H1 (cell line): Measurements from ENCODE around the gene TBL1Y. TPM values are rescaled to one million over a fixed set of nuclear protein-coding genes. Genes with fewer than 3 reads are reported as not detected.

Experiments used
- CTCF ChIA-PET: fragments of 300-600 bp; sonication (Branson Sonifier 250); formaldehyde crosslinking; loops from one replicate; lab custom pipeline; 2021; ENCODE audit not compliant: partially characterized antibody; lab: Charles Lee
- POLR2A ChIA-PET: fragments of 300-600 bp; sonication (Branson Sonifier 250); formaldehyde crosslinking; loops from one replicate; lab custom pipeline; 2021; ENCODE audit warnings: inconsistent platforms; ENCODE audit not compliant: partially characterized antibody; lab: Charles Lee
- DNase-seq, 2 experiments: peaks; one replicate each; pipeline versions ENCODE4 v3.0.0 to v3.0.0-alpha.2; 2010 to 2022; ENCODE audit warnings: low spot score in 2 of 2, low read depth in 1 of 2, mixed read lengths in 1 of 2
- FAIRE-seq: peaks from 2 replicates; lab custom pipeline; 2011; peaks lifted over from hg19 to GRCh38; lab: Jason Lieb, UNC
- H2AFZ ChIP-seq: 2 replicates; pipeline ENCODE4 v1.8.1; 2012; ENCODE audit warnings: low read length, inconsistent platforms
- H2AK5ac ChIP-seq: 2 replicates; pipeline ENCODE4 v1.6.1; 2013; ENCODE audit warnings: low read depth, low read length
- H2BK120ac ChIP-seq: replicated peaks from 2 replicates; pipeline ENCODE3; 2013; ENCODE audit warnings: low read depth, low read length, inconsistent platforms
- H2BK12ac ChIP-seq: 2 replicates; pipeline ENCODE4 v1.6.1; 2013; ENCODE audit warnings: low read depth, low read length
- H2BK15ac ChIP-seq: 2 replicates; pipeline ENCODE4 v1.6.1; 2013; ENCODE audit warnings: low read length
- H2BK20ac ChIP-seq: 2 replicates; pipeline ENCODE4 v1.6.1; 2013; ENCODE audit warnings: low read length
- H2BK5ac ChIP-seq: 2 replicates; pipeline ENCODE4 v1.6.1; 2013; ENCODE audit warnings: low read depth, low read length
- H3K14ac ChIP-seq: 2 replicates; pipeline ENCODE4 v1.6.1; 2013; ENCODE audit warnings: inconsistent platforms; ENCODE audit not compliant: insufficient read length
- H3K18ac ChIP-seq: 2 replicates; pipeline ENCODE4 v1.6.1; 2013; ENCODE audit warnings: low read length; ENCODE audit errors: extremely low read depth
- H3K23ac ChIP-seq: 2 replicates; pipeline ENCODE4 v1.6.1; 2013; ENCODE audit warnings: inconsistent platforms; ENCODE audit not compliant: insufficient read length
- H3K23me2 ChIP-seq: 2 replicates; pipeline ENCODE4 v1.6.1; 2013; ENCODE audit warnings: low read depth, low read length
- H3K27ac ChIP-seq: 2 replicates; pipeline ENCODE4 v1.6.1; 2011; ENCODE audit warnings: low read depth, low read length, inconsistent platforms
- H3K27me3 ChIP-seq, 4 experiments: replicated peaks in 1 of 4; 1 replicate in 1 of 4; 2 replicates in 3 of 4; pipeline versions ENCODE4 v1.6.1 to v1.8.1; 2011 to 2013; ENCODE audit warnings: low read length in 3 of 4, mild to moderate bottlenecking in 3 of 4, inconsistent platforms in 2 of 4, mixed read lengths in 2 of 4, moderate library complexity in 1 of 4; ENCODE audit not compliant: control insufficient read depth in 3 of 4, insufficient read depth in 3 of 4; ENCODE audit errors: extremely low read depth in 1 of 4
- H3K36me3 ChIP-seq, 4 experiments: 2 replicates each; pipeline versions ENCODE4 v1.6.1 to v1.8.1; 2011 to 2013; ENCODE audit warnings: mild to moderate bottlenecking in 4 of 4, low read length in 3 of 4, moderate library complexity in 2 of 4, control low read depth in 1 of 4, inconsistent platforms in 1 of 4; ENCODE audit not compliant: insufficient read depth in 4 of 4, control insufficient read depth in 2 of 4
- H3K4ac ChIP-seq: replicated peaks from 2 replicates; pipeline ENCODE3; 2013; ENCODE audit warnings: low read length, low read depth, mixed read lengths, inconsistent platforms; ENCODE audit not compliant: insufficient read length
- H3K4me1 ChIP-seq, 4 experiments: replicated peaks in 1 of 4; 1 replicate in 1 of 4; 2 replicates in 3 of 4; pipeline versions ENCODE4 v1.6.1 to v1.8.1; 2011 to 2013; ENCODE audit warnings: low read length in 3 of 4, inconsistent platforms in 2 of 4, mixed read lengths in 1 of 4; ENCODE audit not compliant: insufficient read depth in 4 of 4, control insufficient read depth in 3 of 4
- H3K4me2 ChIP-seq, 2 experiments: 2 replicates each; pipeline versions ENCODE4 v1.6.1 to v1.8.1; 2011 to 2013; ENCODE audit warnings: low read depth in 2 of 2, low read length in 2 of 2, control low read depth in 1 of 2, inconsistent platforms in 1 of 2, mild to moderate bottlenecking in 1 of 2; ENCODE audit not compliant: insufficient read depth in 1 of 2
- H3K4me3 ChIP-seq, 4 experiments: fragments of 200-600, 300-600 bp in 1 of 4; sonication (generic), shearing (Covaris generic), sonication (Bioruptor Twin) in 1 of 4; 2 replicates each; pipeline versions ENCODE4 v1.5.1 to v1.8.1; 2011 to 2016; ENCODE audit warnings: low read length in 4 of 4, low read depth in 3 of 4, control low read depth in 2 of 4, inconsistent platforms in 2 of 4, mild to moderate bottlenecking in 2 of 4, mixed read lengths in 1 of 4, moderate library complexity in 1 of 4; ENCODE audit not compliant: insufficient read depth in 2 of 4; ENCODE audit errors: extremely low read depth in 1 of 4
- H3K56ac ChIP-seq: replicated peaks from 2 replicates; pipeline ENCODE3; 2013; ENCODE audit warnings: low read depth, mild to moderate bottlenecking, mixed read lengths, low read length, inconsistent platforms; ENCODE audit not compliant: insufficient read length
- H3K79me1 ChIP-seq: 2 replicates; pipeline ENCODE4 v1.6.1; 2013; ENCODE audit warnings: low read depth, low read length, control low read depth
- H3K79me2 ChIP-seq, 2 experiments: 2 replicates each; pipeline versions ENCODE4 v1.6.1 to v1.8.1; 2012 to 2013; ENCODE audit warnings: low read length in 2 of 2, mild to moderate bottlenecking in 2 of 2, inconsistent platforms in 1 of 2; ENCODE audit not compliant: insufficient read depth in 2 of 2, control insufficient read depth in 1 of 2
- H3K9ac ChIP-seq, 4 experiments: replicated peaks in 1 of 4; 1 replicate in 1 of 4; 2 replicates in 3 of 4; pipeline versions ENCODE4 v1.6.1 to v1.8.1; 2011 to 2013; ENCODE audit warnings: low read depth in 3 of 4, low read length in 3 of 4, control low read depth in 2 of 4, mild to moderate bottlenecking in 2 of 4, moderate library complexity in 2 of 4, inconsistent platforms in 1 of 4; ENCODE audit errors: extremely low read depth in 1 of 4
- H3K9me3 ChIP-seq, 2 experiments: 2 replicates each; pipeline versions ENCODE4 v1.6.1 to v1.8.1; 2012 to 2013; ENCODE audit warnings: mild to moderate bottlenecking in 2 of 2, moderate library complexity in 2 of 2, control low read depth in 1 of 2, inconsistent platforms in 1 of 2, low read depth in 1 of 2, low read length in 1 of 2, mixed read lengths in 1 of 2; ENCODE audit not compliant: insufficient read depth in 2 of 2
- H4K20me1 ChIP-seq, 2 experiments: replicated peaks in 1 of 2; 2 replicates each; pipeline versions ENCODE3 to v1.8.1; 2011 to 2013; ENCODE audit warnings: inconsistent platforms in 2 of 2, low read length in 2 of 2, mild to moderate bottlenecking in 1 of 2; ENCODE audit not compliant: insufficient read depth in 2 of 2, control insufficient read depth in 1 of 2
- H4K5ac ChIP-seq: 2 replicates; pipeline ENCODE4 v1.6.1; 2013; ENCODE audit warnings: low read length, low read depth, mixed read lengths, inconsistent platforms; ENCODE audit not compliant: insufficient read length
- H4K8ac ChIP-seq: 2 replicates; pipeline ENCODE4 v1.8.0; 2013; ENCODE audit warnings: mild to moderate bottlenecking, moderate library complexity, low read length, inconsistent platforms; ENCODE audit not compliant: insufficient read depth; ENCODE audit errors: extremely low read depth
- H4K91ac ChIP-seq: replicated peaks from 2 replicates; pipeline ENCODE3; 2013; ENCODE audit warnings: low read length, mixed read lengths, inconsistent platforms; ENCODE audit not compliant: insufficient read length
- BACH1 ChIP-seq: IDR thresholded peaks from 2 replicates; pipeline ENCODE4 v1.6.1; 2012; ENCODE audit warnings: low read length, improper control_type of control experiment
- CHD2 ChIP-seq: IDR thresholded peaks from 2 replicates; pipeline ENCODE4 v1.6.1; 2012; ENCODE audit warnings: low read length, improper control_type of control experiment
- CTCF ChIP-seq, 3 experiments: IDR thresholded peaks; 1 replicate in 2 of 3; 2 replicates in 1 of 3; pipeline versions ENCODE4 v1.5.1 to v1.6.1; 2011; ENCODE audit warnings: low read length in 3 of 3, mild to moderate bottlenecking in 3 of 3, inconsistent platforms in 2 of 3, low read depth in 1 of 3, moderate library complexity in 1 of 3; ENCODE audit not compliant: insufficient read depth in 1 of 3; ENCODE audit errors: control extremely low read depth in 1 of 3
- GTF2F1 ChIP-seq: IDR thresholded peaks from 2 replicates; pipeline ENCODE4 v1.6.1; 2012; ENCODE audit warnings: low read depth, low read length, improper control_type of control experiment, borderline replicate concordance
- HDAC6 ChIP-seq: IDR thresholded peaks from one replicate; pipeline ENCODE4 v1.7.1; 2012; ENCODE audit warnings: low read depth, mild to moderate bottlenecking, inconsistent platforms, low read length, moderate library complexity
- JUN ChIP-seq: IDR thresholded peaks from 2 replicates; pipeline ENCODE4 v1.6.1; 2011; ENCODE audit warnings: low read depth, mild to moderate bottlenecking, improper control_type of control experiment, low read length
- RBBP5 ChIP-seq: IDR thresholded peaks from 2 replicates; pipeline ENCODE4 v1.7.1; 2012; ENCODE audit warnings: low read depth, mild to moderate bottlenecking, inconsistent platforms, low read length, moderate library complexity, borderline replicate concordance
- TAF1 ChIP-seq: IDR thresholded peaks from 2 replicates; pipeline ENCODE4 v1.6.1; 2011; ENCODE audit warnings: mild to moderate bottlenecking, low read depth, low read length
- TAF7 ChIP-seq: optimal IDR thresholded peaks from 2 replicates; pipeline ENCODE3; 2011; ENCODE audit warnings: low read depth, mild to moderate bottlenecking, inconsistent platforms, low read length, moderate library complexity, borderline replicate concordance
- TEAD4 ChIP-seq: IDR thresholded peaks from 2 replicates; pipeline ENCODE4 v1.6.1; 2012; ENCODE audit warnings: low read depth, low read length, inconsistent platforms, mixed read lengths
- polyA plus RNA-seq, 7 experiments: library from polyadenylated mRNA; depleted of rRNA in 3 of 7; stranded (reverse) in 5 of 7; unstranded in 2 of 7; fragments of >200 nt in 5 of 7; fragments of 200-250 nt in 2 of 7; gene quantifications; 1 replicate in 5 of 7; 2 replicates in 1 of 7; 4 replicates in 1 of 7; pipeline versions ENCODE4 v1.2.1 to v1.2.3, GENCODE V29; 2011 to 2013; ENCODE audit warnings: missing spikeins in 2 of 7, mixed read lengths in 2 of 7
- total RNA-seq: library from RNA; stranded (reverse); fragmentation: NEBNext Ultra II Directional; extraction: Animal tissue kit (Norgen Biotek cat#: 25700); gene quantifications from 2 replicates; pipeline ENCODE4 v1.2.1, GENCODE V29; 2021
- TF ChIP-seq, protein P1 (sequence below): IDR thresholded peaks from 2 replicates; pipeline ENCODE4 v1.6.1; 2012; ENCODE audit warnings: low read length, inconsistent platforms

Gene TBL1Y
- total and polyA plus RNA-seq, 2 of the 8 experiments (the other 6 are each of a cell fraction or from before 2014, with no cell fraction given) = 2.5 to 4.2 TPM

DNA sequence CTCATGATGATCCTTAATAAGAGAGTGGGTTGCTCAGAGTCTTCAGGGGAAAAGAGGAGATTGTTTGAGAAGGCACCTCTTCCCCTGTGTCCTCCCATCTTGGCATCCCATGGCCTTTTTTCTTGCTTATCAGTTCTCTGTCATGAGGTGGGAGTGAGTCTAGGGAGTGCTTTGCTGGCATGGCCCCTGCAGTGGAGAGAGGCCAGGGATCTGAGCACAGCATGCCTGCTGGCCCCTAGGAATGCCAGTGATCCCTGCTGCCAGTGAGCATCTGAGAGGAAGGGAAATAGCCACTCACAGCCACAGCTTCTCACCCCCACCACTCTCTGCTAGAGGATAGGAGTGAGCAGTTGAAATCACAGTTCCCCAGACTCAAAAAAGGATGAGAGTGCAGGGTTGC, 168.2 kb downstream of the TBL1Y start:
- no peak overlapping the region for H3K4ac ChIP-seq
- TF ChIP-seq TAF1 (no peak), HDAC6 (no peak), GTF2F1 (no peak), CTCF (IDR thresholded peaks at IDR 0.05; ENCODE audit: control extremely low read depth in 1 of 3, insufficient read depth in 1 of 3, low read depth in 1 of 3, low read length in 3 of 3) (no peak), CHD2 (no peak), TEAD4 (no peak), RBBP5 (no peak), JUN (no peak), BACH1 (no peak), TAF7 (no peak)
- TF ChIP-seq, protein P1, sequence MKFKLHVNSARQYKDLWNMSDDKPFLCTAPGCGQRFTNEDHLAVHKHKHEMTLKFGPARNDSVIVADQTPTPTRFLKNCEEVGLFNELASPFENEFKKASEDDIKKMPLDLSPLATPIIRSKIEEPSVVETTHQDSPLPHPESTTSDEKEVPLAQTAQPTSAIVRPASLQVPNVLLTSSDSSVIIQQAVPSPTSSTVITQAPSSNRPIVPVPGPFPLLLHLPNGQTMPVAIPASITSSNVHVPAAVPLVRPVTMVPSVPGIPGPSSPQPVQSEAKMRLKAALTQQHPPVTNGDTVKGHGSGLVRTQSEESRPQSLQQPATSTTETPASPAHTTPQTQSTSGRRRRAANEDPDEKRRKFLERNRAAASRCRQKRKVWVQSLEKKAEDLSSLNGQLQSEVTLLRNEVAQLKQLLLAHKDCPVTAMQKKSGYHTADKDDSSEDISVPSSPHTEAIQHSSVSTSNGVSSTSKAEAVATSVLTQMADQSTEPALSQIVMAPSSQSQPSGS = no peak

More for the DNA sequence above, 168.2 kb downstream of the TBL1Y start:
- Histone ChIP-seq H4K91ac (no peak overlapping the region), H2AK5ac (no peak overlapping the region), H3K9ac (no peak overlapping the region), H3K4me2 (no peak overlapping the region), H3K56ac (no peak overlapping the region), H2BK15ac (no peak overlapping the region), H3K23ac (no peak overlapping the region), H2BK12ac (no peak overlapping the region), H2BK20ac (no peak overlapping the region), H3K9me3 (no peaks in the 10 kb centered on the region), H3K23me2 (no peaks in the 10 kb centered on the region), H3K18ac (no peak overlapping the region), H4K5ac (no peak overlapping the region), H3K27me3 (no peaks in the 10 kb centered on the region), H3K4me1 (no peaks in the 10 kb centered on the region), H3K14ac (no peak overlapping the region), H3K36me3 (no peaks in the 10 kb centered on the region), H4K8ac (no peak overlapping the region), H3K79me1 (no peaks in the 10 kb centered on the region), H4K20me1 (no peaks in the 10 kb centered on the region), H2BK5ac (no peak overlapping the region), H2BK120ac (no peak overlapping the region), H3K4me3 (no peak overlapping the region), H3K27ac (no peak overlapping the region), H2AFZ (no peak overlapping the region), H3K79me2 (no peaks in the 10 kb centered on the region)
- POLR2A ChIA-PET = no interaction called here
- CTCF ChIA-PET = interaction anchor here (0.7 to 1.2 kb wide), 2 partner anchors 113 to 193 kb away, joined by 3 read pairs; no protein-coding TSS in a partner anchor
- FAIRE-seq (no peak), DNase-seq (no peak)
